Common myeloid progenitor, CD34-positive (primary cell): ENCODE data around the gene AKAP1.
A peak's percentile ranks its signal among the peaks of the same experiment; 100 is the strongest.

Experiments
- CTCF ChIA-PET: fragments of 350-600 bp; sonication (Branson Sonifier 250); formaldehyde crosslinking; loops from one replicate; lab custom pipeline; 2021; ENCODE audit warnings: antibody characterized with exemption; lab: Charles Lee
- POLR2A ChIA-PET: fragments of 350-600 bp; sonication (Branson Sonifier 250); formaldehyde crosslinking; loops from one replicate; lab custom pipeline; 2021; ENCODE audit warnings: antibody characterized with exemption; lab: Charles Lee
- DNase-seq, 3 donors: peaks; one replicate each; pipeline versions ENCODE4 v3.0.0 to v3.0.0-alpha.2; 2013
- H3K27ac ChIP-seq, 2 experiments: 1 replicate in 1 of 2; 2 replicates in 1 of 2; pipeline ENCODE4 v1.7.0; 2013; ENCODE audit warnings: inconsistent platforms in 2 of 2, low read length in 2 of 2, mild to moderate bottlenecking in 2 of 2, low read depth in 1 of 2, moderate library complexity in 1 of 2; ENCODE audit not compliant: severe bottlenecking in 2 of 2, insufficient read depth in 1 of 2, poor library complexity in 1 of 2
- H3K27me3 ChIP-seq, 5 experiments: replicated peaks in 2 of 5; 1 replicate in 3 of 5; 2 replicates in 2 of 5; pipeline versions ENCODE4 v1.6.1 to v1.7.0; 2013; ENCODE audit warnings: low read length in 4 of 5, mild to moderate bottlenecking in 2 of 5, moderate library complexity in 2 of 5, inconsistent platforms in 1 of 5; ENCODE audit not compliant: insufficient read depth in 5 of 5, control insufficient read depth in 4 of 5
- H3K36me3 ChIP-seq, 4 experiments: 1 replicate in 2 of 4; 2 replicates in 2 of 4; pipeline versions ENCODE4 v1.6.1 to v1.7.0; 2013; ENCODE audit warnings: low read length in 3 of 4, control low read depth in 1 of 4, mild to moderate bottlenecking in 1 of 4; ENCODE audit not compliant: control insufficient read depth in 4 of 4, insufficient read depth in 4 of 4
- H3K4me1 ChIP-seq, 4 experiments: 1 replicate in 3 of 4; 2 replicates in 1 of 4; pipeline versions ENCODE4 v1.6.1 to v1.7.1; 2013; ENCODE audit warnings: low read length in 3 of 4, mild to moderate bottlenecking in 3 of 4, control low read depth in 1 of 4, inconsistent platforms in 1 of 4, moderate library complexity in 1 of 4; ENCODE audit not compliant: control insufficient read depth in 4 of 4, insufficient read depth in 4 of 4; ENCODE audit errors: control extremely low read depth in 1 of 4
- H3K4me3 ChIP-seq, 7 experiments: 1 replicate in 4 of 7; 2 replicates in 3 of 7; pipeline versions ENCODE4 v1.5.1 to v1.7.0; 2013; ENCODE audit warnings: mild to moderate bottlenecking in 7 of 7, low read length in 6 of 7, moderate library complexity in 6 of 7, inconsistent platforms in 2 of 7, low read depth in 2 of 7, control low read depth in 1 of 7; ENCODE audit not compliant: insufficient read depth in 4 of 7, control insufficient read depth in 1 of 7; ENCODE audit errors: extremely low read depth in 1 of 7
- H3K9me3 ChIP-seq, 5 experiments: 1 replicate in 4 of 5; 2 replicates in 1 of 5; pipeline versions ENCODE4 v1.6.1 to v1.7.1; 2013; ENCODE audit warnings: low read length in 4 of 5, mild to moderate bottlenecking in 2 of 5, inconsistent platforms in 1 of 5, low read depth in 1 of 5, moderate library complexity in 1 of 5; ENCODE audit not compliant: control insufficient read depth in 4 of 5, insufficient read depth in 2 of 5; ENCODE audit errors: control extremely low read depth in 1 of 5
- WGBS: methylation state at CpG from one replicate; pipeline ENCODE4 v1.1.5; 2013; ENCODE audit not compliant: insufficient coverage; 5-methylcytosine and 5-hydroxymethylcytosine counted together

AKAP1 gene

GRCh38 chr17:57085448-57086068 lies 512 bp downstream of the AKAP1 start:
- Histone ChIP-seq H3K4me1 (peaks cover 6 to 31% (median 22%) of the 10 kb centered on the region in 4 experiments), H3K27me3 (no peaks in the 10 kb centered on the region), H3K27ac (no peak overlapping the region), H3K9me3 (no peaks in the 10 kb centered on the region), H3K36me3 (peaks cover 0 to 2% (median under 1%) of the 10 kb centered on the region in 4 experiments), H3K4me3 (peak overlapping the region; percentile 78 to 97 (median 89))
- POLR2A ChIA-PET = interaction anchor here (0.8 to 1.1 kb wide), 2 partner anchors 25 to 107 kb away, joined by 3 to 4 read pairs; partner anchors contain the start of gene SCPEP1
- 0% methylated on average over 51 of the region's 75 CpGs for WGBS
- peak; percentile 65 to 74 (median 68) for DNase-seq
- CTCF ChIA-PET = interaction anchor here (0.7 kb wide), 1 partner anchor 18 kb away, joined by 3 read pairs; no protein-coding TSS in a partner anchor

DNA sequence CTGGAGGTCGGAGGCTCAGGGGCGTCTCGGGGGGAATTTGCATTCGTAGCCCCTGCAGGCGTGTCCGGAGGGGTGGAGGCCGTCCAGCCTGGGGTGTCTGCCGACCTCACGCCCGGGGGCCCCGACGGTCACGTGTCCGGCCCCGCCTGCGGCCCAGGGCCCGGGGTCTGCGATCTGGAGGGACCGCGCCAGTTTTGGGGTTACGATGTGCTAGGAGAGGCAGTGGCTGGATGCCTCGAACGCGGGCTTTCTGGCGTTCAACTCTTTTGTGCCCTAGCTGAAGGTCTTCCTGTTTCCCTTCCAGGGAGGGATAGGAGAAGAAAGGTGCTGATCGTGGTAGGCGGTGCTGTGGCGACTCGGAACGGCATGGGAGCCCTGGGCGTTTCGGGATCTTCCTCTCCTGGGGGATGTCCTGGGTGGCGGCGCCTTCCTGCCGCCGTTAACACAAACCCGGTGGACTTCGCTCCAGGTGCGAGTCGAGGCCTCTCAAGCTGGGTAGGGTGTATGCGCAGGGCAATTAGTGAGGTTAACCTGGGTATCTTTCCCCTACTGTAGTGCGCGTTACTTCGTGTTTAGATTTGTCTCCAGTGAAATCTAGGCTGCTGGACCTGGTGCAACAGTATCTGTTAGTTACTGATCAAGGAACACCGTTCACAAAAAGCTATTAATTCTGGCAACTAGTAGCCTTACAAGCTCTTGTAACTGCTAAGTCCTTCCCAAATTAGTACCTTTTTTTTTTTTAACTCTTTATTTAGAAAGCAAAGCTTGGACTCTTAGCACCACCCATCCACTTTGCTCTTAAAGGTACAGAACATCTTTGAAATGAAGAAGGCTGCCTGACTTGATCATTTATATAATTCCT lies 1.3 kb downstream of the AKAP1 start:
- POLR2A ChIA-PET = interaction anchor here (1.1 kb wide), 1 partner anchor 108 kb away, joined by 4 read pairs; the partner anchor contains the start of gene SCPEP1
- WGBS = 1% methylated on average over 29 of the region's 45 CpGs
- DNase-seq = peak in 2 of 3 donors; percentile 15 to 32

GRCh38 chr17:57088298-57088697 lies 3.3 kb downstream of the AKAP1 start:
- ChIA-PET POLR2A (no interaction called here), CTCF (interaction anchor here (1.1 to 2.0 kb wide), 5 partner anchors 10 to 31 kb away, joined by 3 to 5 read pairs (median 3); no protein-coding TSS in a partner anchor)
- no peaks in the 10 kb centered on the region for H3K27me3 ChIP-seq
- peaks cover 6 to 38% (median 18%) of the 10 kb centered on the region in 4 experiments for H3K4me1 ChIP-seq
- 91% methylated on average over 1 of the region's 1 CpG for WGBS
- no peaks in the 10 kb centered on the region for H3K9me3 ChIP-seq
- no peak for DNase-seq
- no peak overlapping the region for H3K27ac ChIP-seq
- peaks cover 0 to 10% (median 1%) of the 10 kb centered on the region in 4 experiments for H3K36me3 ChIP-seq
- H3K4me3 ChIP-seq = no peak overlapping the region

More for the DNA sequence above, 1.3 kb downstream of the AKAP1 start:
- Histone ChIP-seq H3K27ac (no peak overlapping the region), H3K27me3 (no peaks in the 10 kb centered on the region), H3K9me3 (no peaks in the 10 kb centered on the region), H3K4me1 (peaks cover 6 to 38% (median 22%) of the 10 kb centered on the region in 4 experiments), H3K4me3 (peak overlapping the region; percentile 78 to 97 (median 89)), H3K36me3 (peaks cover 0 to 3% (median 1%) of the 10 kb centered on the region in 4 experiments)
- CTCF ChIA-PET = interaction anchor here (2.0 kb wide), 1 partner anchor 23 kb away, joined by 5 read pairs; no protein-coding TSS in a partner anchor

GRCh38 chr17:57089391-57089790 lies 4.3 kb downstream of the AKAP1 start:
- 100% methylated on average over 2 of the region's 6 CpGs for WGBS
- Histone ChIP-seq H3K27ac (no peak overlapping the region), H3K4me1 (peaks cover 6 to 35% (median 15%) of the 10 kb centered on the region in 4 experiments), H3K27me3 (no peaks in the 10 kb centered on the region), H3K4me3 (no peak overlapping the region), H3K36me3 (peaks cover 0 to 11% (median 1%) of the 10 kb centered on the region in 4 experiments), H3K9me3 (no peaks in the 10 kb centered on the region)
- DNase-seq = no peak
- CTCF ChIA-PET = interaction anchor here (0.6 to 1.4 kb wide), 2 partner anchors 8 to 9 kb away, joined by 3 read pairs; no protein-coding TSS in a partner anchor
- POLR2A ChIA-PET = no interaction called here

DNA sequence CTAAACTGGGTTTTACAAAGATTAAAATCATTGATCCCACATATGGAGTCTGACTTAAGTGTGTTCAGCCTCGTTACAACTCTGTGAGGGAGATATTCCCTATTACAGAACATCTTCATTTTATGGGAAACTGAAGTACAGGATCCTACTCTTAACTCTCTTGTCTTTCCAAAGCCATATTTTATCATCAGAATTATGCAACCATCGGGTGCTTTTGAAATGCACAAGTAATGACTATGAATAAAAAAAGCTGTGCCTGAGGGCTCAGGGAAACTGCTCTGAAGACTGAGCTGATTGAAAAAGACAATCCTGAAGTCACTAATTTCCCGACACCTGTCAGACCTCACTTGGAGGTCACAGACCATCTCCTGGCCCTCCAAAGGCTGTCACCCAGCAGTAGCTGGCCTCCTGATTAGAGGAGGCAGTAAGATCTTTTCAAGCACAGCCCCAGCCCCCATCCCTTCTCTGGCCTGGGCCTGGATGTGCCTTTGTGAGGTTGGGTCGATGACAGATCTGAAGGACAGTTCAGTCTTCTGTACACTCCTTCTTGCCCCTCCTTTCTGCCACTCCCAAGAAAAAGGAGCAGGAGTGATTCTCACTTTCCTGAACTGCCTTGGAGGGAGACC lies 5.6 kb downstream of the AKAP1 start:
- POLR2A ChIA-PET = no interaction called here
- no peak overlapping the region for H3K27ac ChIP-seq
- no peak for DNase-seq
- WGBS = 89% methylated on average over 3 of the region's 4 CpGs
- peaks cover 6 to 29% (median 13%) of the 10 kb centered on the region in 4 experiments for H3K4me1 ChIP-seq
- H3K9me3 ChIP-seq = no peaks in the 10 kb centered on the region
- no peak overlapping the region for H3K4me3 ChIP-seq
- CTCF ChIA-PET = no interaction called here
- no peaks in the 10 kb centered on the region for H3K27me3 ChIP-seq
- peaks cover 0 to 11% (median 1%) of the 10 kb centered on the region in 4 experiments for H3K36me3 ChIP-seq

- WGBS = 90% methylated on average over 2 of the region's 5 CpGs
- peaks cover 5 to 24% (median 8%) of the 10 kb centered on the region in 4 experiments for H3K4me1 ChIP-seq
- H3K36me3 ChIP-seq = peaks cover 0 to 11% (median 1%) of the 10 kb centered on the region in 4 experiments
- ChIA-PET POLR2A (no interaction called here), CTCF (interaction anchor here (0.6 kb wide), 1 partner anchor 44 kb away, joined by 3 read pairs; no protein-coding TSS in a partner anchor)
- no peak overlapping the region for H3K27ac ChIP-seq
- no peaks in the 10 kb centered on the region for H3K9me3 ChIP-seq
- no peaks in the 10 kb centered on the region for H3K27me3 ChIP-seq
- no peak overlapping the region for H3K4me3 ChIP-seq
- no peak for DNase-seq
Measured at GRCh38 chr17:57091186-57091618, 6.2 kb downstream of the AKAP1 start.
